ENCODE data around the gene TRIM38.

TRIM38 gene

DNA sequence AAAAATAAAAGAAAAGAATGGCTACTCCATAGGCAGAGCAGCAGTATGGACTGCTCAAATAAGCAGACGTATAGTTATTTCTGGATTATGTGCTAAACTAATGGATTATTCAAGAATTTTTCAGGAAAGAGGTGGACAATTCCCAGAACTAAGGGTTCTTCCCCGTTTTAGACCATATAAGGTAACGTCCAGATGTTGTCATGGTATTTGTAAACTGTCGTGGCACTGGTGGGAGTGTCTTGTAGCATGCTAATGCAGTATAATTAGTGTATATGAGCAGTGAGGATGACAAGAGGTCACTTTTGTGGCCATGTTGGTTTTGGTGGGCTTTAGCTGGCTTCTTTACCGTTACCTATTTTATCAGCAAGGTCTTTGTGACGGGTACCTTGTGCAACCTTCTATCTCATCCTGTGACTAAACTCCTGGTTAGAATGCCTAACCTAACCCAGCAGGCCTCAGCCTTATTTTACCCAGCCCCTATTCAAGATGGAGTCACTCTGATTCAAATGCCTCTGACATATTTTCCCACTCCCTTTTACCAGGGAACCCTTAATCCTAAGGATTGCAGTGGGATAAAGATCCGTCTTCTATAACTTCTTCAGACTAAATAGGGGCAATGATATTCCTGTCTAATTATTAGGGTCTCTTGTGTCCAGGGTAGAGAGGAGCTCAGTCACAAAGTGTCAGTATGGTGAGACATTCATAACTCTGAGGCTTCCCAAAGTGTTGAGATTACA, 11.1 kb upstream of the TRIM38 start (continued):
- no peak for TF ChIP-seq ZNF274 (IDR thresholded peaks at IDR 0.05; ENCODE audit: low read length)
- no peak for TF ChIP-seq ZNF274 (tag by site-specific recombination; IDR thresholded peaks at IDR 0.05; ENCODE audit: borderline replicate concordance)
- TF ChIP-seq ZNF416 (tag by site-specific recombination; IDR thresholded peaks at IDR 0.05), result no peak

GRCh38 chr6:25952535-25952934, 10.1 kb upstream of the TRIM38 start:
- Histone ChIP-seq H3K9me3 (ENCODE audit: control insufficient read depth, insufficient read depth, low read depth, low read length) (no peaks in the 10 kb centered on the region), H3K27ac (ENCODE audit: extremely low read depth, low read depth, low read length) (no peak overlapping the region), H3K36me3 (ENCODE audit: control insufficient read depth in 2 of 2, insufficient read depth in 1 of 2, low read length in 2 of 2) (no peaks in the 10 kb centered on the region), H3K4me3 (ENCODE audit: low read depth, low read length) (no peak overlapping the region), H3K4me1 (ENCODE audit: control insufficient read depth, insufficient read depth, low read length) (no peaks in the 10 kb centered on the region)
- ChIA-PET POLR2A (no interaction called here), CTCF (interaction anchor here (0.6 to 1.2 kb wide), 3 partner anchors 10 to 158 kb away, joined by 3 to 5 read pairs (median 3); no protein-coding TSS in a partner anchor)
- TF ChIP-seq ZNF558 (tag by site-specific recombination; IDR thresholded peaks at IDR 0.05), result no peak
- no peak for TF ChIP-seq BCL11A (tag by site-specific recombination; IDR thresholded peaks at IDR 0.05; ENCODE audit: low read depth)
- TF ChIP-seq, protein P1, sequence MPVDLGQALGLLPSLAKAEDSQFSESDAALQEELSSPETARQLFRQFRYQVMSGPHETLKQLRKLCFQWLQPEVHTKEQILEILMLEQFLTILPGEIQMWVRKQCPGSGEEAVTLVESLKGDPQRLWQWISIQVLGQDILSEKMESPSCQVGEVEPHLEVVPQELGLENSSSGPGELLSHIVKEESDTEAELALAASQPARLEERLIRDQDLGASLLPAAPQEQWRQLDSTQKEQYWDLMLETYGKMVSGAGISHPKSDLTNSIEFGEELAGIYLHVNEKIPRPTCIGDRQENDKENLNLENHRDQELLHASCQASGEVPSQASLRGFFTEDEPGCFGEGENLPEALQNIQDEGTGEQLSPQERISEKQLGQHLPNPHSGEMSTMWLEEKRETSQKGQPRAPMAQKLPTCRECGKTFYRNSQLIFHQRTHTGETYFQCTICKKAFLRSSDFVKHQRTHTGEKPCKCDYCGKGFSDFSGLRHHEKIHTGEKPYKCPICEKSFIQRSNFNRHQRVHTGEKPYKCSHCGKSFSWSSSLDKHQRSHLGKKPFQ (tag by site-specific recombination; IDR thresholded peaks at IDR 0.05), result no peak
- TF ChIP-seq, protein P2, sequence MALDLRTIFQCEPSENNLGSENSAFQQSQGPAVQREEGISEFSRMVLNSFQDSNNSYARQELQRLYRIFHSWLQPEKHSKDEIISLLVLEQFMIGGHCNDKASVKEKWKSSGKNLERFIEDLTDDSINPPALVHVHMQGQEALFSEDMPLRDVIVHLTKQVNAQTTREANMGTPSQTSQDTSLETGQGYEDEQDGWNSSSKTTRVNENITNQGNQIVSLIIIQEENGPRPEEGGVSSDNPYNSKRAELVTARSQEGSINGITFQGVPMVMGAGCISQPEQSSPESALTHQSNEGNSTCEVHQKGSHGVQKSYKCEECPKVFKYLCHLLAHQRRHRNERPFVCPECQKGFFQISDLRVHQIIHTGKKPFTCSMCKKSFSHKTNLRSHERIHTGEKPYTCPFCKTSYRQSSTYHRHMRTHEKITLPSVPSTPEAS (tag by site-specific recombination; IDR thresholded peaks at IDR 0.05), result no peak
- TF ChIP-seq ZSCAN23 (tag by site-specific recombination; IDR thresholded peaks at IDR 0.05), result no peak
- no peak for TF ChIP-seq BCL11B (tag by site-specific recombination; IDR thresholded peaks at IDR 0.05; ENCODE audit: low read depth)
- no peak for TF ChIP-seq INSM2 (tag by site-specific recombination; IDR thresholded peaks at IDR 0.05)
- no peak for TF ChIP-seq ZSCAN5A (tag by site-specific recombination; IDR thresholded peaks at IDR 0.05)
- TF ChIP-seq ZNF221 (tag by site-specific recombination; IDR thresholded peaks at IDR 0.05; ENCODE audit: borderline replicate concordance), result no peak
- no peak for TF ChIP-seq ZNF624 (tag by site-specific recombination; IDR thresholded peaks at IDR 0.05)

- CTCF ChIA-PET, result no interaction called here
- Histone ChIP-seq H3K9me3 (ENCODE audit: control insufficient read depth, insufficient read depth, low read depth, low read length) (no peaks in the 10 kb centered on the region), H3K4me1 (ENCODE audit: control insufficient read depth, insufficient read depth, low read length) (no peaks in the 10 kb centered on the region), H3K27ac (ENCODE audit: extremely low read depth, low read depth, low read length) (no peak overlapping the region), H3K4me3 (ENCODE audit: low read depth, low read length) (no peak overlapping the region), H3K36me3 (ENCODE audit: control insufficient read depth in 2 of 2, insufficient read depth in 1 of 2, low read length in 2 of 2) (no peaks in the 10 kb centered on the region)
- TF ChIP-seq ZNF785 (tag by site-specific recombination; IDR thresholded peaks at IDR 0.05), result no peak
- TF ChIP-seq ZBTB20 (tag by site-specific recombination; IDR thresholded peaks at IDR 0.05), result no peak
- no peak for TF ChIP-seq ZNF114 (tag by site-specific recombination; IDR thresholded peaks at IDR 0.05)
- TF ChIP-seq, protein P3, sequence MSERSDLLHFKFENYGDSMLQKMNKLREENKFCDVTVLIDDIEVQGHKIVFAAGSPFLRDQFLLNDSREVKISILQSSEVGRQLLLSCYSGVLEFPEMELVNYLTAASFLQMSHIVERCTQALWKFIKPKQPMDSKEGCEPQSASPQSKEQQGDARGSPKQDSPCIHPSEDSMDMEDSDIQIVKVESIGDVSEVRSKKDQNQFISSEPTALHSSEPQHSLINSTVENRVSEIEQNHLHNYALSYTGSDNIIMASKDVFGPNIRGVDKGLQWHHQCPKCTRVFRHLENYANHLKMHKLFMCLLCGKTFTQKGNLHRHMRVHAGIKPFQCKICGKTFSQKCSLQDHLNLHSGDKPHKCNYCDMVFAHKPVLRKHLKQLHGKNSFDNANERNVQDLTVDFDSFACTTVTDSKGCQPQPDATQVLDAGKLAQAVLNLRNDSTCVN (tag by site-specific recombination; optimal IDR thresholded peaks at IDR 0.05), result no peak
- TF ChIP-seq ZNF837 (tag by site-specific recombination; IDR thresholded peaks at IDR 0.05), result no peak
- POLR2A ChIA-PET, result no interaction called here
Observed at GRCh38 chr6:25953733-25954132, 8.9 kb upstream of the TRIM38 start.
